ENCODE results near the gene LRRC73.

DNA sequence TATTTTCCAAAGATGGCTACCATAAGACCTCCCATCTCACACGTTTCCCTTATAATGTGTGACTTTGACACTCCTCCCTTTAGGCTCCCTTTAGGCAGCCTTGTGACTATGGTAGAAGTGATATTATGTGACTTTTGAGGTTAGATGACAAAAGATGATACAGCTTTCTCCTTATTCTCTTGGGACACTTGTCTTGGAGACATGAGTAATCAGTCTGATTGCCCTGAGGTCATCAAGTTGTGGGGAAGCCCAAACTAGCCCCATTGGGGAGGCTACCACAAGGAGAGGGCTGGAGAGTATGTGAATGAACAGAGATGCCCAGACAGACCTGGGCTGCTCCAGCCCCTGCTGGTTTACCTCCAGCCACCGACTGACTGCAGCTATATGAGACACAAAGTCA, 44.2 kb downstream of the LRRC73 start:
- TF ChIP-seq, protein P1, sequence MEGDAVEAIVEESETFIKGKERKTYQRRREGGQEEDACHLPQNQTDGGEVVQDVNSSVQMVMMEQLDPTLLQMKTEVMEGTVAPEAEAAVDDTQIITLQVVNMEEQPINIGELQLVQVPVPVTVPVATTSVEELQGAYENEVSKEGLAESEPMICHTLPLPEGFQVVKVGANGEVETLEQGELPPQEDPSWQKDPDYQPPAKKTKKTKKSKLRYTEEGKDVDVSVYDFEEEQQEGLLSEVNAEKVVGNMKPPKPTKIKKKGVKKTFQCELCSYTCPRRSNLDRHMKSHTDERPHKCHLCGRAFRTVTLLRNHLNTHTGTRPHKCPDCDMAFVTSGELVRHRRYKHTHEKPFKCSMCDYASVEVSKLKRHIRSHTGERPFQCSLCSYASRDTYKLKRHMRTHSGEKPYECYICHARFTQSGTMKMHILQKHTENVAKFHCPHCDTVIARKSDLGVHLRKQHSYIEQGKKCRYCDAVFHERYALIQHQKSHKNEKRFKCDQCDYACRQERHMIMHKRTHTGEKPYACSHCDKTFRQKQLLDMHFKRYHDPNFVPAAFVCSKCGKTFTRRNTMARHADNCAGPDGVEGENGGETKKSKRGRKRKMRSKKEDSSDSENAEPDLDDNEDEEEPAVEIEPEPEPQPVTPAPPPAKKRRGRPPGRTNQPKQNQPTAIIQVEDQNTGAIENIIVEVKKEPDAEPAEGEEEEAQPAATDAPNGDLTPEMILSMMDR (conservative IDR thresholded peaks at IDR 0.05; ENCODE audit: low read depth, low read length), result no peak
- TF ChIP-seq EZH2 (IDR thresholded peaks at IDR 0.05; ENCODE audit: low read length, unreplicated experiment), result no peak

Data from PC-3 (cell line).